Glutamatergic neuron (in vitro differentiated cells): ENCODE data around the gene FSIP1. TPM values are rescaled to one million over a fixed set of nuclear protein-coding genes. Genes with fewer than 3 reads are reported as not detected.

Source experiments
- DNase-seq: peaks from one replicate; pipeline ENCODE4 v3.0.0; 2022
- H3K27ac Mint-ChIP-seq: one replicate; pipeline ENCODE4 v1.8.0; 2020; ENCODE audit warnings: mild to moderate bottlenecking, mixed read lengths, inconsistent platforms; ENCODE audit not compliant: unreplicated experiment
- H3K27me3 Mint-ChIP-seq: one replicate; pipeline ENCODE4 v1.8.0; 2020; ENCODE audit warnings: mild to moderate bottlenecking, moderate library complexity, mixed read lengths, inconsistent platforms; ENCODE audit not compliant: unreplicated experiment
- H3K36me3 Mint-ChIP-seq: one replicate; pipeline ENCODE4 v1.8.0; 2020; ENCODE audit warnings: mild to moderate bottlenecking, mixed read lengths, inconsistent platforms; ENCODE audit not compliant: unreplicated experiment
- H3K4me1 Mint-ChIP-seq: one replicate; pipeline ENCODE4 v1.8.0; 2020; ENCODE audit warnings: mild to moderate bottlenecking, low read depth, mixed read lengths, inconsistent platforms; ENCODE audit not compliant: unreplicated experiment
- H3K4me3 Mint-ChIP-seq: one replicate; pipeline ENCODE4 v1.8.0; 2020; ENCODE audit warnings: mild to moderate bottlenecking, mixed read lengths, inconsistent platforms; ENCODE audit not compliant: unreplicated experiment
- H3K9me3 Mint-ChIP-seq: one replicate; pipeline ENCODE4 v1.8.0; 2020; ENCODE audit warnings: mild to moderate bottlenecking, moderate library complexity, mixed read lengths, inconsistent platforms; ENCODE audit not compliant: unreplicated experiment
- total RNA-seq: library from RNA; stranded (reverse); fragmentation: NEBNext Ultra II Directional; extraction: Animal tissue kit (Norgen Biotek cat#: 25700); gene quantifications from one replicate; pipeline ENCODE4 v1.2.1, GENCODE V29; 2021; ENCODE audit not compliant: unreplicated experiment
- TF ChIP-seq, protein P1 (sequence below): fragments of 200-600 bp; sonication (generic); IDR thresholded peaks from one replicate; pipeline ENCODE4 v1.5.0; 2021; ENCODE audit not compliant: partially characterized antibody, unreplicated experiment

Gene FSIP1
- total RNA-seq, 1 donor from 2014 or later = 1.5 TPM

DNA sequence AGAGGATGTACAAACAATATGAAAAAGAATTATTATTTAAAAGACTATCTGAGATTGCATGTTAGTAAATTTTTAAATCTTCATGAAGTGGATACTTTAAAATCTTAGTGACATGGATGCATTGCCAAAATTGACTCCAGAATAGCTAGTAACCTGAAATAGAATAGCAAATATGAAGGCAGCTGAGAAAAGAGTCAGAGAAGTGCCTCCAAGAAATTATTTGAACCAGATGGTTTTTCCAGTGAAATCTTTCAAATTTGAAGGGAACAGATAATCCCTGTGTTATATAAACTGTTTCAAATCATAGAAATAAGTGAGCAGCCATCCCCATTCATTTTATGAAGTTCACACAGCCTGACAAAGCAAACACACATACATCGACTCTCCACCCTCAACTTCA lies 29.6 kb downstream of the FSIP1 start:
- TF ChIP-seq, protein P1, sequence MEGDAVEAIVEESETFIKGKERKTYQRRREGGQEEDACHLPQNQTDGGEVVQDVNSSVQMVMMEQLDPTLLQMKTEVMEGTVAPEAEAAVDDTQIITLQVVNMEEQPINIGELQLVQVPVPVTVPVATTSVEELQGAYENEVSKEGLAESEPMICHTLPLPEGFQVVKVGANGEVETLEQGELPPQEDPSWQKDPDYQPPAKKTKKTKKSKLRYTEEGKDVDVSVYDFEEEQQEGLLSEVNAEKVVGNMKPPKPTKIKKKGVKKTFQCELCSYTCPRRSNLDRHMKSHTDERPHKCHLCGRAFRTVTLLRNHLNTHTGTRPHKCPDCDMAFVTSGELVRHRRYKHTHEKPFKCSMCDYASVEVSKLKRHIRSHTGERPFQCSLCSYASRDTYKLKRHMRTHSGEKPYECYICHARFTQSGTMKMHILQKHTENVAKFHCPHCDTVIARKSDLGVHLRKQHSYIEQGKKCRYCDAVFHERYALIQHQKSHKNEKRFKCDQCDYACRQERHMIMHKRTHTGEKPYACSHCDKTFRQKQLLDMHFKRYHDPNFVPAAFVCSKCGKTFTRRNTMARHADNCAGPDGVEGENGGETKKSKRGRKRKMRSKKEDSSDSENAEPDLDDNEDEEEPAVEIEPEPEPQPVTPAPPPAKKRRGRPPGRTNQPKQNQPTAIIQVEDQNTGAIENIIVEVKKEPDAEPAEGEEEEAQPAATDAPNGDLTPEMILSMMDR = no peak
- peaks cover 1% of the 10 kb centered on the region for H3K9me3 Mint-ChIP-seq
- H3K4me1 Mint-ChIP-seq = no peaks in the 10 kb centered on the region
- no peak overlapping the region for H3K27ac Mint-ChIP-seq
- no peaks in the 10 kb centered on the region for H3K36me3 Mint-ChIP-seq
- no peak for DNase-seq
- H3K4me3 Mint-ChIP-seq = no peak overlapping the region
- H3K27me3 Mint-ChIP-seq = no peaks in the 10 kb centered on the region

DNA sequence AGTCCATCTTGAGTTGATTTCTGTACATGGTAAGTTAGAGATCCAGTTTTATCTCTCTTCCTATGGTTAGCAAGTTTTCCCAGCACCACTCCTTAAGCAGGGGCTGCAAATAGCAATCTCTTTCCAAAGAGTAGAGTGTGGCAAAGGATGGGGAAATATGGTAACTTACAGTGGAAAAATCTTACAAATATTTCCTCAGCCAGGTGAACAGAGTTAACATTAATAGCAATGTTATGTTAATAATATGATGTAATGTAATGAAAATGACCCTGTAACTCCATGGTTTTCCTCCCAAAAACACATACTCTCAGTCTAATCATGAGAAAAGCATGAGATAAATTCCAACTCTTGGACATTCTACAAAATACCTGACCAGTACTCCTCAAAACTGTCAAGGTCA lies 30.4 kb downstream of the FSIP1 start:
- no peak overlapping the region for H3K4me3 Mint-ChIP-seq
- no peaks in the 10 kb centered on the region for H3K36me3 Mint-ChIP-seq
- no peak overlapping the region for H3K27ac Mint-ChIP-seq
- no peak for DNase-seq
- no peaks in the 10 kb centered on the region for H3K4me1 Mint-ChIP-seq
- no peaks in the 10 kb centered on the region for H3K27me3 Mint-ChIP-seq
- H3K9me3 Mint-ChIP-seq = peaks cover 1% of the 10 kb centered on the region
- TF ChIP-seq, protein P1 = no peak

DNA sequence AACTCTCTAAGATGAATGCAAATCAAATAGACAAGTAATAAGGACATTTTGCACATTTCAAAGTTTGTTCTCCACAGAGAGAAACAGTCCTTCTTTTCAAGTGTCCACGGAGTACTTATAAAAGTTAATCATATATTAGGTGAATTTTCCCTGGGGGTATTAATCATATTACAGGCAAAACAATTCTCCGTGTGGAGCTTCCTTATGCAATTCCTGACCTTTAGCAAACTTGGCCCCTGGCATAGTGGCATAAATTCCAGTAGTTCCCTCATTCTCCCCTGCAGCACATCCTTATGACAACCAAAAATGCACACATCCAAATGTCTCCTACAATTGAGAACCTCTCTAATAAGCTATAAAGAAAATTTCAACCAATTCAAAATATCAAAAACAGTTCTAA lies 34.4 kb downstream of the FSIP1 start:
- TF ChIP-seq, protein P1 = no peak
- no peak for DNase-seq
- H3K36me3 Mint-ChIP-seq = no peaks in the 10 kb centered on the region
- peaks cover 8% of the 10 kb centered on the region for H3K27me3 Mint-ChIP-seq
- peaks cover 7% of the 10 kb centered on the region for H3K9me3 Mint-ChIP-seq
- H3K27ac Mint-ChIP-seq = no peak overlapping the region
- H3K4me1 Mint-ChIP-seq = peaks cover 13% of the 10 kb centered on the region
- no peak overlapping the region for H3K4me3 Mint-ChIP-seq

DNA sequence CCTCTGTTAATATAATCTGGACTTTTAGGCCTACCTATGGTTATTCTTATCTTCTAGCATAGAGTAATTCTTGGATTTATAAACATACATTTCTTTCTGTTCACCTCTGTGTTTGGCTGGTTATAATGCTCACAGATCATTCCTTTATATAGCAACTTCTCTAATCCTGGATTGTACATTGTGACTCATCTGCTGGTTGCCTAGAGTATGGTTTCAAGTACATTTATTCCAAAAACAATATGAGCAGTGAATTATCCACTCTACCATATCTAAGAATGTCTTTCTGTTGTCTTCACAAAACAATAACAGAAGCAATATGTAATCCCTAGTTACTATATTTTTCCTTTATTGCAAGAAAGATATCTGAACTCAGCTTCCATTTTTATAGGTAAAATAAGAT lies 35.3 kb downstream of the FSIP1 start:
- DNase-seq = no peak
- H3K36me3 Mint-ChIP-seq = no peaks in the 10 kb centered on the region
- TF ChIP-seq, protein P1 = no peak
- peaks cover 8% of the 10 kb centered on the region for H3K27me3 Mint-ChIP-seq
- H3K4me3 Mint-ChIP-seq = no peak overlapping the region
- peaks cover 13% of the 10 kb centered on the region for H3K4me1 Mint-ChIP-seq
- peaks cover 6% of the 10 kb centered on the region for H3K9me3 Mint-ChIP-seq
- no peak overlapping the region for H3K27ac Mint-ChIP-seq

DNA sequence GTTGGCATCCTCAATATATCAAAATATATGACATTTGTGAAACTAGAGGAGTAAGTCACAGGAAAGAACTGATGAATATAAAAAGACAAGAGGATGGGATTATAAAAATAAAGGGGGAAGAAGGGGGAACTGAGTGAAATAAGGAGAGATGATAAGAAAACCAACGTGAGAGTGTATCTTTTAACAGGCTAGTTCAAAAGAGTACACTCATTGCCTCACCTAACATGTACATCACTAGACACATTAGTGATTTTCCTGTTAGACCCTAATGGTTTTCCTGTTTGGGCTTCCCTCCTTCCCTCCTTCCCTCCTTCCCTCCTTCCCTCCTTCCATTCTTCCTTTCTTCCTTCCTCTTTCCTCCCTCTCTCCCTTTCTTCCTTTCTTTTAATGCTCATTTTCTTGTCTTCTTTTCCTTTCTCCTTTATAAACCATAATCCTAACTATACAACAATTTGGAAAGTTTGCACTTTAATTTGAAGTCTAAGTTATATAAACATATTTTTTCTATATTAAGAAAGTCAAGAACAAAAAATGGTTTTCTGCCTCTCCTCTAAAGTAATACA lies 35.8 kb downstream of the FSIP1 start:
- H3K4me3 Mint-ChIP-seq = no peak overlapping the region
- H3K9me3 Mint-ChIP-seq = peaks cover 6% of the 10 kb centered on the region
- H3K4me1 Mint-ChIP-seq = peaks cover 13% of the 10 kb centered on the region
- H3K36me3 Mint-ChIP-seq = no peaks in the 10 kb centered on the region
- TF ChIP-seq, protein P1 = no peak
- no peak for DNase-seq
- H3K27ac Mint-ChIP-seq = no peak overlapping the region
- peaks cover 8% of the 10 kb centered on the region for H3K27me3 Mint-ChIP-seq
